KG1 (cell line): ENCODE data around the gene PNPO.

Experiments used
- DNase-seq: peaks from one replicate; lab custom pipeline; 2025; lab: John Stamatoyannopoulos, UW

The PNPO gene

DNA sequence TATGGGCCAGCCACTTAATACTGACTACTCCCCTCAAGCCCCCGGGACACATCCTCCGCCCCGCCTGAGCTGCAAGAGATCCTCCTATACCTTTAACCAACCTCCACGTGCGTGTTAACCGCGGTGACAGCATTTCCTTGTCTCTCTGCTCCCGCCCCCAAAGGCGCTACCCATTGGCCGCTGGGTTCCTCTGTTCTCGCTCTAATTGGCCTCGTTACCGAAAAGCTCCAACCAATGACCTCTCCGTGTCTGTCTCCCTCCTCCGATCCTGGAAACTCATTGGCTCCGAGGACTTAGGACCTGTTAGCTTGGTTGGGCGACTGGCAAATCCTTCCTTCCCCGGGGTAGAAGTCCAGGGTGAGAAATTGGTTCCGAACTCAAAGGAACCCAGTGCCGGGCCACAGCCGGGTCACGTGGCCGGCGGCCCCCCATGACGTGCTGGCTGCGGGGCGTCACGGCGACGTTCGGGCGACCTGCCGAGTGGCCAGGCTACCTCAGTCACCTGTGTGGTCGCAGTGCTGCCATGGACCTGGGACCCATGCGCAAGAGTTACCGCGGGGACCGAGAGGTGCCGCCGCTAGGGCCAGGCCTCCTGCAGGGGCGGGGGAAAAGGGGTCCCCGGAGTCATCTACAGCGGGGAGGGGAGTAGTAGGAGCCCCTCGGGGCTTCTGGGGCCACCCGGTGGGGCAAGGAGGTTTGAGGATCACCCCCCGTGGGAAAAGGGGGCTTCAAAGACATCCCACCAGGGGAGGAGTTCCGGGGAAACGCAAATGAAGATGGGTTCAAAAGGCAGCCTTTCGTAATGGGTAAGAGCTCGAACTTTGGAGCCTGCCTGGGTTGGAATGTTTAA, at the start of gene PNPO:
Gene PNPO (plus strand): TSS at position 326 of the 850 bp plus-strand sequence. CDS start 105 bp downstream, at position 431.
- peak; percentile 82 for DNase-seq

- no peak for DNase-seq
Measured at GRCh38 chr17:47894498-47895346, 46.6 kb upstream of the PNPO start.

GRCh38 chr17:47895347-47895855, 46.0 kb upstream of the PNPO start:
- DNase-seq = no peak

DNA sequence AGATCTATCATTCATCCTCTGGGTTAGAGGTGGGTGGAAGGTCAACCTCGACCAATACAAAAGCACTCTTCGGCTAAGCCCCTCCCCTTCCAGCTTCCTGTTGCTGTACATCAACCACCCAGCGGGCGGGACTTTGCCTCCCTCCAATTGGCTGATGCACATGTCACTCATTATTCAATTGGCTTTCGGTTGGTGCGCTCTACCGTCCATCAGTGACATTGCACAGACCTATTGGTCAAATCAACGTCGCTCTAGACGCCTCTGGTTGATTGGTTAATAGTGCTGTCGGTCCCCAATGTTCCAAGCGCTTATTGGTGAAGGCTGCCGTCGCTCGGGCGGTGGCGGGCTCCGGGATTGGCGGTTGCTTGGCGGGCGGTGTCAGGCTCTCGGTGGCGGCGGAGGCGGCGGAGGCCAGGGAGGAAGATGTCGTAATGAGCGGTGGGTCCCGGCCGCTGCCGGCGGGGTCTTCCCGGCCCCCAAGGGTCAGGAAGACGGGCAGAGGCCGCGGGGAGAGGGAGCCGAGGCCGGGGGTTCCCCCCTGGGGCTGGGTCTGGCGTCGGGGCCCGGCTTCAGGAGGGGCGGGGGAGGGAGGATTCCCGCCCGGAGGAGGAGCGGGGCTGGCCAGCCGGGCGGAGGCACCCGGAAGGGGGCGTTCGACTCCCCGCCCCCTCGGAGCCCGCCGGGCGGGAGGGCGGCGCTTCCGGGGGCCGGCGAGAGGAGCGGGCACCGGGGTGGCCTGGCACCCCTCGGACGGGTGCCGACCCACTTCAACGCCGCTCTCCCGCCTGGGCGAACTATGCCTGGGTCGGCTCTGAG, 45.3 kb upstream of the PNPO start, which contains the start of gene SP2:
Gene SP2 (plus strand): TSS at position 381 of the 816 bp plus-strand sequence. CDS start 51 bp downstream, at position 432.
- peak; percentile 100 for DNase-seq

DNA sequence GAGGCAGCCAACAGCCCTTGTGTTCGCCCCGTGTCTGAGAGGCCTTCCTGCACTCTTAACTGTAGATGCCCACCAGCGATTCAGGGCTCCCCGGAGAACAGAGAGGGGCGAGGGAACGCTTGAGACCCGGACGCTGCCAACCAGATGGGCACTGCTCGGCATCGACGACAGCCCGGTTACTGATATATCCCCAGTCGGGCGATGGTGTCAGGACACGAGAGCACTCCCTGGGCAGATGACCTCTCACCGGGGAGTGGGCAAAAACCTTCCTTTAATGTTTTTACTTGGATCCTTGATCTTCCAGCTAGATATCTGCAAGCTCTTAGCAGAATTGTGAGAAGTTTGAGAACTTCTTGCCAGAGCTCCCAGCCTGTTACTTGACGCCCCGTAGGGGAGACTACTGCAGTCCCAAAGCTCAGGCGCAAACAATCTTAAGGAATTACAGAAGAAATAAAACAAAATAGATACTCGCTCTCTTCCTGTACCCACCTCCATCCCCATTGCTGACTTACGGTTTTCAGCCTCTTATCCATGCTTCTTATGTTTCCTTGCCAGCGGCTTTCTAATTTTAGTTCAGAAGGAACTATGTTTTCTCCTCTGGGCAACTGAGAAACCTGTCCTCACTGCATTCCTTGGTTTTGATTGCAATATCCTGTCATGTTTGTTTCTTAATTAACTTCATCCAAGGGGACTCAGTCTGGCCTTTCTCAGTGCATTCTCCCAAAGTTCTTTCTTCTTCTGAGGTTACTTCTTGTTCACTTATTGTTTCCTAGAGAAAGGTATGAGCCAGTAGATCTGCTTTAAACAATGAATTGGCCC, 44.5 kb upstream of the PNPO start:
- no peak for DNase-seq

DNA sequence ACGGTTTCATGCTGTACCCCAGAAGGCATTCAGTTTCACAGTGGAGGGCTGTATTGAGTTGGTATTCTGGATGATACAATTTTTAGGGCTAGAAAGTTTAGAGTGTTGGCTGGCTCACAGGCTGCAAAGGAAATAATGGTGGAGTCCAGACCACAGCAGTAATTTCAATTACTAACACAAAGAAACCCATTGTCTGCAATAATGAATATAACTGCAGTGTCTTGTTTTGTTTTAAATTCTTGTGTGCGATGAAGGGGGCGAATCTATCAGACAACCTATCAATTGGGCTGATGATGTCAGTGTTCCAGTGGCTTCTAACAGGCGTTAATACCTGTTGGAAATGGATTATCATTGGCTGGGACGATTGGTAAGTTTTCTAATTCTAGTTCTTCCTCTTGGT, 43.8 kb upstream of the PNPO start:
- DNase-seq = no peak

DNA sequence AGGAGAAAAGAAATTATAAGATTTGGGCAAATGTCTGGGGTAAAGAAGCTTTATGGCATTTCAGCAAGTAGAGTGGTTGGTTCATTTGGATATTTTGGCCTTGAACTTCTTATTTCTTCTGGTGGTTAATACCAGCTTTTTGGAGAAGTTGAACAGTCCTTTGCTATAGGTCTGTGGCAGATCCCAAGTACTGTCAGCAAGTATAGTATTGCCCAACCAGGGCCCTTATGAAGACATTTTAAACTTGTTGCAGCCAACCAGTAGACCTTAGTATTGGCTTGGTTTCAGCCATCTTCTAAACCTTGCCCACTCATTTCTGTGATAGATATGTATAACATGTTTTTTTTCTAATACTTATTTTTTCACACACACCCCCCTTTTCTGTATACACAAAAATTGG, 43.1 kb upstream of the PNPO start:
- no peak for DNase-seq

DNA sequence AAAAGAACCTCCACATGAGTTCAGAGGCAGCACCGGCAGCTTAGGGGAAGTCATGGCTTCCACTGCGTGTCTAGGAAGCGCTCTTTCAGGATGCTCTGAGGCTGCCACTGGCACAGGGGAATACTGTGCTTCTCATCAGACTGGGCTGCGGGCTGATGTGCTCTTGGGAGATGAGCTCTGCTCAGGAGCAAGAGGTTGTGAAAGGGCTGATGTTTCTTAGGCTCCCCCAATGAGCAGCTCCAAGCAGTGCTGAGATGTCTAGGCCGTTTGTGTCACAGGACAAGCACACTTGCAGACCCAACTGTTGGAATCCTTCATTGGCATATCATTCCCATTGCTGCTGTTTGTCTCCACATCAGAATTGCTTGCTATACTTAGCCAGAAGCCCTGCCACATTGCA, 41.7 kb upstream of the PNPO start:
- no peak for DNase-seq

DNA sequence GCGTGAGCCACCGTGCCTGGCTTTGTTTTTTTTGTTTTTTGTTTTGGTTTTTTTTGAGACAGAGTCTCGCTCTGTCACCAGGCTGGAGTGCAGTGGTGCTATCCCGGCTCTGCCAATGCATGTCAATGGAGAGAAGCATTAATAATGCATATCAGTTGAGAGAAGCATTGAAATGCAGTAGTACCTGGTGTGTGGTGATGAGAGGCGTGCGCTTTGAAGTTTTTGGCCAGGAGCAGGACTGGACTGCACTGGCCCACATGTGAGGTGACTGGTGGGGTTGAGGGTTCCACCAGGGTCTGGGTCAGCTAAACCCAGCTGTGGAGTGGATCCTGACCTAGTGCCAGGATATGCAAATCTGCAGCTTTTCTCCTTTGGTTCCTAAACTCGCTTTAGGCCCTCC, 39.9 kb upstream of the PNPO start:
- DNase-seq = no peak

DNA sequence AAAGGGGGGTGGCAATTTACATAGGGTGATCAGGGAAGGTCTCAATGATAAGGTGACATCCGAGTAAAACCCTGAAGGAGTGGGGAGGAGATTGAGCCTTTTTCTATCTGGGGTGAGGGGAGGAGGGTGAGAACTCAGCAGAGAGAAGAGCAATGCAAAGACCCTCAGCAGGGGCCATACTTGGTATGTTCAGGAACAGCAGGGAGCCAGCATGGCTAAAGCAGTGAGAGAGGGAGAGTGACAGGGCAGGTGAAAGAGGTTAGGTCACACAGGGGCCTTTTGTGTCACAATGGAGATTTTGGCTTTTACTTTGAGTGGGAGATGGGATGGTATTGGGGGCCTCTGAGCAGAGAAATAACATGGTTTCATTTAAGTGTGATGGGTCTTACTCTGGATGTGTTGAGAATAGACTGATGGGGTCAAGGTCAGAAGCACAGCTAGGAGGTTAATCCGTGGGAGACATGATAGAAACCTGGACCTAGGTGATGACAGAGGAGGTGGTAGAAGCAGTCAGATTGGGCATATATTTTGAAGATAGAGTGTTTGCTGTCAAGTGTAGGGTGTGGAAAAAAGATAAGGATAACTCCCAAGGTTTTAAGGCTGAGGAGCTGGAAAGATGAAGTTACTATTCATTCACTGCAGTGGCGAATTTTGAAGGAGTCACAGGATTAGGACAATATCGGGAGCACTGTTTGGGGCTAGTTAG, 39.2 kb upstream of the PNPO start:
- no peak for DNase-seq

DNA sequence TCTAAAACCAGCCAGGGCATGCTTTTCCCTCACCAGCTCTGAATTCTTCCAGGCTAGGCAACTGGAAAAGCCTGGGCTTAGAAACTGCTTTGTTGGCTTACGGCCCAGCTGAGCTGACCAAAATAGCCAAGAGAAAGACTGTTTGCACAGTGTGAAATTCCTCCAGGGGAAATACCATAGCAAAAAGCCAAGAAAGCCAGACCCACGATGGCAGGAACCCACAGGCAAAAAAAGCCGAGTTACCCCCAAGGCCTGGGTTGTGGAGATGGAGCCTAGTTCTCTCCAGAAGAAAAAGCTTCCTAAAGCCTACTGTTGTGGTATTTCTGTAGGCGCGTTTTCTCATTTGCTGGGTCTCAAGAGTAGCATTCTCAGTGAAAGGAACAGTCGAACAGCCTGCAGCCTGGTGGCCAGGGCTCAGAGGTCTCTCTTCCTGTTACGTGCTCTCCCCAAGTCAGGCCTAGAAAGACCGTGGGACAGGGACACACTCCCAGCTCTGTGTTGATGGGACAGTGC, 36.1 kb upstream of the PNPO start:
- DNase-seq = no peak

GRCh38 chr17:47906443-47906842, 34.9 kb upstream of the PNPO start:
- DNase-seq = no peak

GRCh38 chr17:47907932-47908562, 33.3 kb upstream of the PNPO start:
- DNase-seq = no peak

DNA sequence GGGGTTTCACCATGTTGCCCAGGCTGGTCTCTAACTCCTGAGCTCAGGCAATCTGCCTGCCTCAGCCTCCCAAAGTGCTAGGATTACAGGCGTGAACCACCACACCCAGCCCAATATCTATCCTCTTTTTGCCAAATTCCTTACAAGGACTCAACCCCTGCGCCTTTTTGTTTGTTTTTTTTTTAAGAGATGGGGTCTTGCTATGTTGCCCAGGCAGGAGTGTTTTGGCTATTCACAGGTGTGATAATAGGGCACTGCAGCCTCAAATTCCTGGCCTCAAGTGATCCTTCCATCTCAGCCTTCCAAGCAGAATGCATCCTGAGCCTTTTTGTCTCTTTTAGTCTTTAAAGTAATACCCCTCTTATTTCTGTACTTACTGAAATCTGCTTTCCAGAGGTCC, 28.3 kb upstream of the PNPO start:
- DNase-seq = no peak

DNA sequence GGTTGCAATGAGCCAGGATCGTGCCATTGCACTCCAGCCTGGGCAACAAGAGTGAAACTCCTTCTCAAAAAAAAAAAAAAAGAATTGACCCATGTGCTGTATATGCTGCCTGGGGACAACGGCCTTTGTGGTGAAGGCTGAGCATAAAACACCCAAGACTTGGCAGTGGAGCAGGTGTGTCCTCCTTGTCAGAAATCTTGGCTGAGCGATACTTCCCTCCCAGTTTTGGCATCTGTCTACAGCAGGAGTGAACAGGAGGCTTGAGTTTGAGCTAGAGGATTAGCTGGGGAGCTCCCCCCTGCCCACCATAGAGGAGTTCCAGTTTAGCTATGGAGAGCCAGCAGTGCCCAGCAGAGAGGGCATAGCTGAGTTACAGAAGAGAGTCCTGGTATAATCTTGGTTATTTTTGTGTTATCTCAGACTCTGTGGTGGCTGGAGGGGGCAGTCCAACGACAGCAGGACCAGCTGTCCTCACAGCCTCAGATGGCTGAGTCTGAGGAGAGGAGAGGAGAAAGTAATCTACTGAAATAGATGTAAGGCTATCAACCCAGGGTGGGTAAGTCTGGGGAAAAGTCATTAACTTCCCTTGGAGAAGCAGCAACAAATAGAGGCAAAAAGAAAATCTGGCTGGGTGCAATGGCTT, 26.9 kb upstream of the PNPO start:
- no peak for DNase-seq

DNA sequence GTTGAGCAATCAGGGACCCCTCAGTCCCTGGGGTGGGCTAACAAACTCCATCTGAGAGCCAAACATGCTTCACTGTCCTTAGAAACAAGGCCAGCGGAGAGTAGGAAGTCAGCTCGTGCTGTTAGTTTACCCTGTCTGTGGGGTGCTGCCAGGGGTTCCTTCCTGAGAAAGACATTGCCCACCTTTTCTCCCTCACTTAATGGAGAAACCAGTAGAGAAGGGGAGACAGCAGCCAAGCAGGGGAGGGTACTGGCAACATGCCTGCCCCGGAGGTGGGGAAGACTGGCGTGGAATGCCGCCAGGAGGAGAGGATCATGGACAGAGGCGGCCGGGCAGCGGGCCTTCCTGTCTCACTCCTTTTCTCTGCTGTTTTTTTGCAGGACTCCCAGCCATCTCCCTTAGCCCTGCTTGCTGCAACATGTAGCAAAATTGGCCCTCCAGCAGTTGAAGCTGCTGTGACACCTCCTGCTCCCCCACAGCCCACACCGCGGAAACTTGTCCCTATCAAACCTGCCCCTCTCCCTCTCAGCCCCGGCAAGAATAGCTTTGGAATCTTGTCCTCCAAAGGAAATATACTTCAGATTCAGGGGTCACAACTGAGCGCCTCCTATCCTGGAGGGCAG, 25.5 kb upstream of the PNPO start:
- DNase-seq = no peak

DNA sequence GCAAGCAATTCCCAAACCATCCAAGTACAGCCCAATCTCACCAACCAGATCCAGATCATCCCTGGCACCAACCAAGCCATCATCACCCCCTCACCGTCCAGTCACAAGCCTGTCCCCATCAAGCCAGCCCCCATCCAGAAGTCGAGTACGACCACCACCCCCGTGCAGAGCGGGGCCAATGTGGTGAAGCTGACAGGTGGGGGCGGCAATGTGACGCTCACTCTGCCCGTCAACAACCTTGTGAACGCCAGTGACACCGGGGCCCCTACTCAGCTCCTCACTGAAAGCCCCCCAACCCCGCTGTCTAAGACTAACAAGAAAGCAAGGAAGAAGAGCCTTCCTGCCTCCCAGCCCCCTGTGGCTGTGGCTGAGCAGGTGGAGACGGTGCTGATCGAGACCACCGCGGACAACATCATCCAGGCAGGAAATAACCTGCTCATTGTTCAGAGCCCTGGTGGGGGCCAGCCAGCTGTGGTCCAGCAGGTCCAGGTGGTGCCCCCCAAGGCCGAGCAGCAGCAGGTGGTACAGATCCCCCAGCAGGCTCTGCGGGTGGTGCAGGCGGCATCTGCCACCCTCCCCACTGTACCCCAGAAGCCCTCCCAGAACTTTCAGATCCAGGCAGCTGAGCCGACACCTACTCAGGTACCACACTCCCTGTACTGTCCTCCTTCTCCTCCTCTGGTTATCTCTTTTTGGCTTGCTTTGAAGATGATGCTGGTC, 24.7 kb upstream of the PNPO start:
- no peak for DNase-seq

- no peak for DNase-seq
Measured at GRCh38 chr17:47917581-47917980, 23.8 kb upstream of the PNPO start.
